BLaER1 (cell line): ENCODE results near the gene ANHX.

ENCODE experiments used
- H3K27ac ChIP-seq: shearing (Covaris generic); formaldehyde crosslinking; 2 replicates; pipeline ENCODE4 v1.8.1; 2022
- H3K27me3 ChIP-seq: shearing (Covaris generic); formaldehyde crosslinking; 2 replicates; pipeline ENCODE4 v1.8.1; 2022
- H3K36me3 ChIP-seq: shearing (Covaris generic); formaldehyde crosslinking; 2 replicates; pipeline ENCODE4 v1.8.1; 2022
- H3K4me1 ChIP-seq: shearing (Covaris generic); formaldehyde crosslinking; 2 replicates; pipeline ENCODE4 v1.8.1; 2022
- H3K4me2 ChIP-seq: shearing (Covaris generic); formaldehyde crosslinking; 2 replicates; pipeline ENCODE4 v1.8.1; 2022
- H3K4me3 ChIP-seq: shearing (Covaris generic); formaldehyde crosslinking; 2 replicates; pipeline ENCODE4 v1.8.1; 2022
- H3K9ac ChIP-seq: shearing (Covaris generic); formaldehyde crosslinking; 2 replicates; pipeline ENCODE4 v1.8.1; 2022
- H3K9me3 ChIP-seq: shearing (Covaris generic); formaldehyde crosslinking; 2 replicates; pipeline ENCODE4 v1.8.1; 2022
- H4K20me1 ChIP-seq: shearing (Covaris generic); formaldehyde crosslinking; 2 replicates; pipeline ENCODE4 v1.8.1; 2022
- Cebpa-rat ChIP-seq: shearing (Covaris generic); IDR thresholded peaks from 2 replicates; pipeline ENCODE4 v1.8.1; 2022

The ANHX gene

DNA sequence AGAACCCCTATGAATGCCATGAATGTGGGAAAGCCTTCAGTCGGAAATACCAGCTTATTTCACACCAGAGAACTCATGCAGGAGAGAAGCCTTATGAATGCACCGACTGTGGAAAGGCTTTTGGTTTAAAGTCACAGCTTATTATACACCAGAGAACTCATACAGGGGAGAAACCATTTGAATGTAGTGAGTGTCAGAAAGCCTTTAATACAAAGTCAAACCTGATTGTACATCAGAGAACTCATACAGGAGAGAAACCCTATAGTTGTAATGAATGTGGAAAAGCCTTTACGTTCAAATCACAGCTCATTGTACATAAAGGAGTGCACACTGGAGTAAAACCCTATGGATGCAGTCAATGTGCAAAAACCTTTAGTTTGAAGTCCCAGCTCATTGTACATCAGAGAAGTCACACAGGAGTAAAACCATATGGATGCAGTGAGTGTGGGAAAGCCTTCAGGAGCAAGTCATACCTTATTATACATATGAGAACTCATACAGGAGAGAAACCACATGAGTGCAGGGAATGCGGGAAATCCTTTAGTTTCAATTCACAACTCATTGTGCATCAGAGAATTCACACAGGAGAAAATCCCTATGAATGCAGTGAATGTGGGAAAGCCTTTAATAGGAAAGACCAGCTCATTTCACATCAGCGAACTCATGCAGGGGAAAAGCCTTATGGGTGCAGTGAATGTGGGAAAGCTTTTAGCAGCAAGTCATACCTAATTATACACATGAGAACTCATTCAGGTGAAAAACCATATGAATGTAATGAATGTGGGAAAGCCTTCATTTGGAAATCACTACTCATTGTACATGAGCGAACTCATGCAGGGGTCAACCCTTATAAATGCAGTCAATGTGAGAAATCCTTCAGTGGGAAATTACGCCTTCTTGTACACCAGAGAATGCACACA is 32.1 kb downstream of the ANHX start:
- Histone ChIP-seq H3K9me3 (peaks cover 96% of the 10 kb centered on the region), H3K27me3 (no peaks in the 10 kb centered on the region; the same call in 1 of the 2 replicates), H3K36me3 (peaks cover 83% of the 10 kb centered on the region)

DNA sequence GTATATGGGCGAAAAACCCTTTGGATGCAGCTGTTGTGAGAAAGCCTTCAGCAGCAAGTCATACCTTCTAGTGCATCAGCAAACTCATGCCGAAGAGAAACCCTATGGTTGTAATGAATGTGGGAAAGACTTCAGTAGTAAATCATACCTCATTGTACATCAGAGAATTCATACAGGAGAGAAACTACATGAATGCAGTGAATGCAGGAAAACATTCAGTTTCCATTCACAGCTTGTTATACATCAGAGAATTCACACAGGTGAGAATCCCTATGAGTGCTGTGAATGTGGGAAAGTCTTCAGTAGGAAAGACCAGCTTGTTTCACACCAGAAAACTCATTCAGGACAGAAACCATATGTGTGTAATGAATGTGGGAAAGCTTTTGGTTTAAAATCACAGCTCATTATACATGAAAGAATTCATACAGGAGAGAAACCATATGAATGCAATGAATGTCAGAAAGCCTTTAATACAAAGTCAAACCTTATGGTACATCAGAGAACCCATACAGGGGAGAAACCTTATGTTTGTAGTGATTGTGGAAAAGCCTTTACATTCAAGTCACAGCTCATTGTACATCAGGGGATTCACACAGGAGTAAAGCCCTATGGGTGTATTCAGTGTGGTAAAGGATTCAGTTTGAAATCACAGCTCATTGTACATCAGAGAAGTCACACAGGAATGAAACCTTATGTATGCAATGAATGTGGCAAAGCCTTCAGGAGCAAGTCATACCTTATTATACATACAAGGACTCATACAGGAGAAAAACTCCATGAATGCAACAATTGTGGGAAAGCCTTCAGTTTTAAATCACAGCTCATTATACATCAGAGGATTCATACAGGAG is 33.0 kb downstream of the ANHX start:
- Histone ChIP-seq H3K36me3 (peaks cover 74% of the 10 kb centered on the region), H3K4me2 (no peak overlapping the region), H4K20me1 (no peaks in the 10 kb centered on the region), H3K9me3 (peaks cover 87% of the 10 kb centered on the region), H3K27me3 (no peaks in the 10 kb centered on the region; the same call in 1 of the 2 replicates), H3K4me3 (peak overlapping the region; percentile 53), H3K4me1 (no peaks in the 10 kb centered on the region), H3K9ac (no peak overlapping the region), H3K27ac (no peak overlapping the region)
- TF ChIP-seq Cebpa-rat: no peak

More for the DNA sequence above, 32.1 kb downstream of the ANHX start:
- no peak for TF ChIP-seq Cebpa-rat
- no peak overlapping the region for H3K27ac ChIP-seq
- no peaks in the 10 kb centered on the region for H4K20me1 ChIP-seq
- peak overlapping the region; percentile 53 for H3K4me3 ChIP-seq
- no peaks in the 10 kb centered on the region for H3K4me1 ChIP-seq
- no peak overlapping the region for H3K4me2 ChIP-seq
- H3K9ac ChIP-seq: no peak overlapping the region

DNA sequence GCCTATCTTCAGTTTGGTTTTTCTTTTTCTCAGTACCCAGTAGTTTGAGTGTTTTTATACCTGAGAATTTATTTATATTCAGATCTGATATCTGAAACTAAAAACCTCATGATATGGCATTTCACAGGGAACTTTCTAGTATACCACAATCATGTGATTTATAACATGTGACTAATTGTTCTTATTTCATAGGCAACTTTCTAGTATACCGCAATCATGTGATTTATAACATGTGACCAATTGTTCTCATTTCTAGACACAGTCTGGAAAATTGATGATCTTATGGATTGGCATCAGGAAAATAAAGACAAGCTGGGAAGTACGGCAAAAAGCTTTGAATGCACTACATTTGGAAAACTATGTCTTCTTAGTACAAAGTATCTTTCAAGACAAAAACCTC is 33.8 kb downstream of the ANHX start:
- Histone ChIP-seq H3K4me1 (no peaks in the 10 kb centered on the region), H3K4me3 (peak overlapping the region; percentile 53), H3K4me2 (no peak overlapping the region), H3K27me3 (no peaks in the 10 kb centered on the region; the same call in 1 of the 2 replicates), H3K36me3 (peaks cover 66% of the 10 kb centered on the region), H3K9ac (no peak overlapping the region), H3K27ac (no peak overlapping the region), H4K20me1 (no peaks in the 10 kb centered on the region), H3K9me3 (peaks cover 81% of the 10 kb centered on the region)
- no peak for TF ChIP-seq Cebpa-rat

DNA sequence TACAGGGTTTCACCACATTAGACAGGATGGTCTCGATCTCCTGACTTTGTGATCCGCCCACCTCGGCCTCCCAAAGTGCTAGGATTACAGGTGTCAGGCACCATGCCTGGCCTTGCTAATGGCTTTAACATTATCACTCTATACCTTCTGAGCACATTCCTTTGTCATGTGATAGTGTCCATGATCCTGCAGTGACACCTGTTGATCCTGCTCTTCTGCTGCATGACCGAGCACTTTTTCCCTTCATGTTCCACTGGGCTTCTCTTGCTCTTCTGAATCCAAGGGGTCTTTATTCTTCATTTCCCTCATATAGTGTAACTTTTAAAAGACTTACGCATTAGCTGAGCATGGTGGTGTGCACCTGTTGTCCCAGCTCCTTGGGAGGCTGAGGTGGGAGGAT is 42.8 kb downstream of the ANHX start:
- Histone ChIP-seq H3K27ac (no peak overlapping the region), H3K27me3 (no peaks in the 10 kb centered on the region), H3K4me1 (no peaks in the 10 kb centered on the region), H3K9me3 (peaks cover 92% of the 10 kb centered on the region), H3K36me3 (peaks cover 91% of the 10 kb centered on the region), H3K4me3 (peak overlapping the region; percentile 35), H4K20me1 (no peaks in the 10 kb centered on the region), H3K9ac (no peak overlapping the region), H3K4me2 (no peak overlapping the region)
- no peak for TF ChIP-seq Cebpa-rat

DNA sequence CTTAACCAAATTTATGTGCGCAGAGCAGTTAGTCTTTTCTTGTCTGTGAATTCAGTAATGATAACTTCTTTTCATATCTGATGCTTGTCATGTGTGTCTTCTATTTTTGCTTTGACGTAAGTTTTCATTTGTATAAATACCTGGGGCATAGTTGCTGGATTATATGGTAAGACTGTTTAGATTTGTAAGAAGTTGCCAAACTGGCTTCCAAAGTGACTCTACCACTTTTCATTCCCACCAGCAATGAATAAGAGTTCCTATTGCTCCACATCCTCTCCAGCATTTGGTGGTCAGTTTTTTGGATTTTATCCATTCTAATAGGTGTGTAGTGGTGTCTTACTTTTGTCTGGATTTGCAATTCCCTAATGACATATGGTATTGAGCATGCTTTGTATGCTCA is 45.5 kb downstream of the ANHX start:
- Histone ChIP-seq H3K4me1 (no peaks in the 10 kb centered on the region), H3K9me3 (peaks cover 100% of the 10 kb centered on the region), H4K20me1 (no peaks in the 10 kb centered on the region), H3K9ac (no peak overlapping the region), H3K4me3 (peak overlapping the region; percentile 28; the same call in 1 of the 2 replicates), H3K36me3 (peaks cover 100% of the 10 kb centered on the region), H3K27me3 (no peaks in the 10 kb centered on the region), H3K27ac (no peak overlapping the region), H3K4me2 (no peak overlapping the region)
- no peak for TF ChIP-seq Cebpa-rat

DNA sequence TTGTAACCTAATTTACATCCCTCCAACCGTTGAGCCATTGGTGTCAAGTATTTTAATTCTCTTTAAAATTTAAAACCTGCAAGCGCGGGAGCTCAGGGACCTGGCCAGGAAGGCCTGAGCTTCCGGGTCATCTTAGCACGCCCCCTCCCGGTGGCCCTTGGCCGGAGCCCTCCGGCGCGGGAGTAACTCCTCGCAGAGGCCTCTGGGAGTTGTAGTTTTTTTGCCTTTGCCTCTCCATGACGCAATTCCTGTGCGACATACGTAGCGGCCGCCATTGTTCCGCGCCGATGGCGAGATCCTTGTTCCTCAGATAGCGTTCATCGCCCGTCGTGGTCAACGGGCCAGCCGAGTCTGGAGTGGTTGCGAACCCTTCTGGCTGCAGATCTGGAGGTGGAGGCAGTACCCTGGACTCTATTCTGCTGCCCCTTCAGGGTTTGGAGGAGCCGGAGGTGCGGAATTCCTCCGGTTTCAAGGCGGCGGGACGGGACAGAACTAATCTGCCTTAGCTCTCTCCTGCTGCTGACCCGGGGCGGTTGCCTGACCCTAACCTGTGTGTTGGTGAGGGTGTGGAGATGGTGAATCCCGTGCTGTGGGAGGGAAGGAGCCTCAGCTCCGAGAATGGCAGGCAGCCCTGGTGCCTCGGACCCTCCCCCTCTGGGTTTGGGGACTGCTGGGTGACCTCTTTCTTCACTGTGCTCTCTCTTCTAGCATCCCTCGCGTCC is 54.3 kb downstream of the ANHX start, which contains the start of gene ZNF268:
TSS of gene ZNF268 (plus strand) at position 258 of the 722 bp plus-strand sequence. CDS start 503 bp downstream, outside the sequence.
- Histone ChIP-seq H3K4me3 (peak within 1 kb of the TSS; percentile 100), H3K4me1 (peaks cover 10% of the 10 kb centered on the region), H3K36me3 (peaks cover 41% of the 10 kb centered on the region), H3K9ac (peak within 1 kb of the TSS; percentile 97), H3K4me2 (peak within 1 kb of the TSS; percentile 92), H3K9me3 (peaks cover 84% of the 10 kb centered on the region), H3K27ac (peak within 1 kb of the TSS; percentile 94), H4K20me1 (no peaks in the 10 kb centered on the region), H3K27me3 (no peaks in the 10 kb centered on the region)
- TF ChIP-seq Cebpa-rat: peak; percentile 52; the same call in 1 of the 2 replicates

DNA sequence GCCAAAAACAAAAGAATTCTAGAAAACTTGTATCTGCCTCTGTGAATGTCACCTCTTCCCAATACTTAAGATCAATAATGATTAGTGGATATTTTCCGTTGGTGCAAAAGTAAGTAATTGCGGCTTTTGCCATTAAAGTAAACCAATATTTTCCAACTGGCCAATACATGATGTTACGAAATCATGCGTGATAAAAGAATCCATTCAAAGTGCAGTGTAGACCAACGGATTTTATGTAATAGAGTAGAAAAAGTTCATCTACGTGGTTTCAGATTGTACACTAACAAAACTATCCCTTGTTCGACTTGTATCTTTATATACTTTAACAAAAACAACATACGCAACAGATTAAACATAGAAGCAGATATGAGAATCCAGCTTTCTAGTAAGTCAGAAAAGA is 55.0 kb downstream of the ANHX start:
- Histone ChIP-seq H3K4me2 (no peak overlapping the region), H3K27me3 (no peaks in the 10 kb centered on the region), H4K20me1 (no peaks in the 10 kb centered on the region), H3K9me3 (peaks cover 83% of the 10 kb centered on the region), H3K27ac (no peak overlapping the region), H3K36me3 (peaks cover 34% of the 10 kb centered on the region), H3K4me3 (peak overlapping the region; percentile 100; the same call in 1 of the 2 replicates), H3K9ac (no peak overlapping the region), H3K4me1 (peaks cover 10% of the 10 kb centered on the region)
- TF ChIP-seq Cebpa-rat: no peak

DNA sequence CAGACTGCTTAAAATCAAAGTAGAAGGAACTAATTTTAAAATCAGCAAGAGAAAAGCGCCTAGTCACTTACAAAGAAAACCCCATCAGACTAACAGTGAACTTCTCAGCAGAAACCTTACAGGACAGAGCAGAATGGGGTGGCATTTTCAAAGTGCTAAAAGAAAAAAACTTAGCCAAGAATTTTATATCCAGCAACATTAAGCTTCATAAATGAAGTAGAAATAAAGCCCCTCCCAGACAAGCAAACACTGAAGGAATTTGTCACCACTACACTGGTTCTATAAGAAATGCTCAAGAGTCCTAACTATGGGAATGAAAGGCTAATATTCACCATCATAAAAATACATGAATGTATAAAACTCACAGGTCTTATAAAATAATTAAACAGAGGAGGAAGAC is 60.8 kb downstream of the ANHX start:
- no peak overlapping the region for H3K9ac ChIP-seq
- H4K20me1 ChIP-seq: no peaks in the 10 kb centered on the region
- no peak overlapping the region for H3K4me3 ChIP-seq
- no peak overlapping the region for H3K4me2 ChIP-seq
- H3K4me1 ChIP-seq: no peaks in the 10 kb centered on the region
- peaks cover 95% of the 10 kb centered on the region for H3K9me3 ChIP-seq
- no peaks in the 10 kb centered on the region for H3K27me3 ChIP-seq
- H3K27ac ChIP-seq: no peak overlapping the region
- no peaks in the 10 kb centered on the region for H3K36me3 ChIP-seq
- no peak for TF ChIP-seq Cebpa-rat

DNA sequence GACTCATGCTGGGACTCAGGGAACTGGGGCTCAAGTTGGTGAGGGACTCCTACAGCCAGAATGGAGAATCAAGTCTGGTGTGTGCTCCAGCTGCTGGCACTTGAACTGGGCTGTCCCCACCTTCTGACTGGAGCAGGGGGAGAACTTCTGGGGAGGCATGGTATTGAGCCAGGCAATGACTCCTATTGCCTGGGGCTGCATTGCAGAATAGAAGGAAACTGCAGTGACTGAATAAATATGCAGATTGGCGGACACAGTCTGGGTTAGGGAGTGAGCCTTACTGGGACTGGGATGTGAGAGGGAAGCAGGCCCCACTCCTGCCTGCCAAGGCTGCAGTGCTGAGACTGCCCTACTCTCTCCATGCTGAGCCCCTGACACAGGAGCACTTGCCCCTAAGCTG is 63.2 kb downstream of the ANHX start:
- Histone ChIP-seq H3K36me3 (no peaks in the 10 kb centered on the region), H3K4me3 (no peak overlapping the region), H3K27ac (no peak overlapping the region), H3K4me1 (no peaks in the 10 kb centered on the region), H3K4me2 (no peak overlapping the region), H3K27me3 (no peaks in the 10 kb centered on the region), H4K20me1 (no peaks in the 10 kb centered on the region), H3K9ac (no peak overlapping the region), H3K9me3 (peaks cover 94% of the 10 kb centered on the region)
- no peak for TF ChIP-seq Cebpa-rat
